SK-N-SH treated with all-trans-retinoic acid at 6 μM for 48 hours (cell line): ENCODE measurements around the gene CFAP65.

Experiments used
- ATAC-seq: fragments of 200-7000 bp; cut with Tn5 transposase; 3 replicates; pipeline ENCODE4 v1.9.1; 2020; ENCODE audit warnings: mild to moderate bottlenecking, moderate library complexity
- ARNTL ChIP-seq: fragments of 450-650 bp; formaldehyde crosslinking; IDR thresholded peaks from 2 replicates; pipeline ENCODE4 v1.5.0; 2020; ENCODE audit warnings: low read depth, mild to moderate bottlenecking, moderate library complexity, borderline replicate concordance
- BACH2 ChIP-seq: fragments of 250-450 bp; sonication (Bioruptor Pico); IDR thresholded peaks from 2 replicates; pipeline ENCODE4 v1.9.0; 2021; ENCODE audit warnings: mild to moderate bottlenecking, borderline replicate concordance
- CSDC2 ChIP-seq: fragments of 250-450 bp; sonication (Bioruptor Pico); IDR thresholded peaks from 2 replicates; pipeline ENCODE4 v1.5.0; 2020; ENCODE audit warnings: mild to moderate bottlenecking, moderate library complexity
- CSRNP3 ChIP-seq: fragments of 250-450 bp; sonication (Bioruptor Pico); IDR thresholded peaks from 2 replicates; pipeline ENCODE4 v1.5.1; 2021; ENCODE audit warnings: mild to moderate bottlenecking, moderate library complexity
- ESRRG ChIP-seq: fragments of 250-450 bp; sonication (Bioruptor Pico); IDR thresholded peaks from 2 replicates; pipeline ENCODE4 v1.6.1; 2021; ENCODE audit warnings: mild to moderate bottlenecking
- GLIS3 ChIP-seq: fragments of 250-450 bp; sonication (Bioruptor Pico); IDR thresholded peaks from 2 replicates; pipeline ENCODE4 v1.5.0; 2020; ENCODE audit warnings: mild to moderate bottlenecking, moderate library complexity
- OSR1 ChIP-seq: fragments of 250-450 bp; sonication (Bioruptor Pico); IDR thresholded peaks from 2 replicates; pipeline ENCODE4 v1.8.0; 2022; ENCODE audit warnings: moderate library complexity, mild to moderate bottlenecking, inconsistent platforms
- PATZ1 ChIP-seq: fragments of 250-450 bp; sonication (Bioruptor Pico); IDR thresholded peaks from 2 replicates; pipeline ENCODE4 v1.8.0; 2020; ENCODE audit warnings: mild to moderate bottlenecking, moderate library complexity, borderline replicate concordance
- POU6F1 ChIP-seq: fragments of 250-450 bp; sonication (Bioruptor Pico); IDR thresholded peaks from 2 replicates; pipeline ENCODE4 v1.8.0; 2021; ENCODE audit warnings: low read depth, mild to moderate bottlenecking, moderate library complexity, borderline replicate concordance
- PPARA ChIP-seq: fragments of 250-450 bp; sonication (Bioruptor Pico); IDR thresholded peaks from 2 replicates; pipeline ENCODE4 v1.5.0; 2020; ENCODE audit warnings: mild to moderate bottlenecking, borderline replicate concordance
- SNAI2 ChIP-seq: fragments of 250-450 bp; sonication (Bioruptor Pico); IDR thresholded peaks from 2 replicates; pipeline ENCODE4 v1.5.0; 2020; ENCODE audit warnings: mild to moderate bottlenecking, moderate library complexity
- TCF4 ChIP-seq: fragments of 250-450 bp; sonication (Bioruptor Pico); IDR thresholded peaks from 2 replicates; pipeline ENCODE4 v1.8.0; 2021; ENCODE audit warnings: mild to moderate bottlenecking, moderate library complexity, borderline replicate concordance
- TSHZ2 ChIP-seq: fragments of 250-450 bp; sonication (Bioruptor Pico); IDR thresholded peaks from 2 replicates; pipeline ENCODE4 v1.5.0; 2020; ENCODE audit warnings: mild to moderate bottlenecking, moderate library complexity
- ZC3H10 ChIP-seq: fragments of 250-450 bp; sonication (Bioruptor Pico); IDR thresholded peaks from 2 replicates; pipeline ENCODE4 v1.5.1; 2021; ENCODE audit warnings: mild to moderate bottlenecking, moderate library complexity
- ZFP3 ChIP-seq: fragments of 250-450 bp; sonication (Bioruptor Pico); IDR thresholded peaks from 2 replicates; pipeline ENCODE4 v1.5.0; 2020; ENCODE audit warnings: mild to moderate bottlenecking, moderate library complexity
- ZFP30 ChIP-seq: fragments of 450-650 bp; formaldehyde crosslinking; IDR thresholded peaks from 2 replicates; pipeline ENCODE4 v1.5.0; 2022; ENCODE audit warnings: mild to moderate bottlenecking, moderate library complexity
- ZNF565 ChIP-seq: fragments of 450-650 bp; formaldehyde crosslinking; conservative IDR thresholded peaks from 2 replicates; pipeline ENCODE4 v1.5.0; 2020; ENCODE audit warnings: low read depth, mild to moderate bottlenecking, moderate library complexity
- ZNF70 ChIP-seq: fragments of 450-650 bp; formaldehyde crosslinking; IDR thresholded peaks from 2 replicates; pipeline ENCODE4 v1.5.0; 2020; ENCODE audit warnings: mild to moderate bottlenecking, moderate library complexity
- ZNF8 ChIP-seq: fragments of 450-650 bp; formaldehyde crosslinking; IDR thresholded peaks from 2 replicates; pipeline ENCODE4 v1.5.0; 2020; ENCODE audit warnings: mild to moderate bottlenecking, moderate library complexity
- TF ChIP-seq, protein P1 (sequence below): fragments of 250-450 bp; sonication (Bioruptor Pico); IDR thresholded peaks from 2 replicates; pipeline ENCODE4 v1.5.1; 2020; ENCODE audit warnings: low read depth, mild to moderate bottlenecking, moderate library complexity

CFAP65 gene

DNA sequence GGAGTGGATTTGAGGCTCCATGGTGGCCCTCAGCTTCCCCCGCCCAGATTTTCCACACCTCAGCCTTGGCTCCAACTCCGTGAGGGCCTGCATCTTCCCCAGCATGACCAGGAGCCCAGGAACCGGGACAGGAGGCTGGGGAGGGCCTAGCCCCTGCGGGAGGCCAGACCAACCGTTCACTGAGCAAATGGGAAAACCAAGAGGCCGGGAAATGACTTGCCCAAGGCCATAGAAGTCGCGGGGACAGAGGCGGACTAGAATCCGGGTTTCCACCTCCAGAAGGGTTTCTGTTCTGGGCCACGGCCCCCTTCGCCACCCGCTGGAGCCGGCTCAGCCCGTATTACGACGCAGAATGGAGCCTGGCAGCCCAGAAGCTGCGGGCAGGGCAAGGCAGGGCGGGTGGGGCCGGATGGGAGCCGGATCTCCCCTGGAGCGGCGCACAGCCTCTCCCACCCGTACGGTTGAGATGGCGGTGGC is 40.2 kb downstream of the CFAP65 start:
- TF ChIP-seq BACH2 (no peak), ZC3H10 (CRISPR knock-in tag) (no peak), ZNF8 (CRISPR knock-in tag) (no peak), ZNF70 (CRISPR knock-in tag) (no peak), CSDC2 (CRISPR knock-in tag) (no peak), PATZ1 (CRISPR knock-in tag) (no peak), ARNTL (no peak), GLIS3 (CRISPR knock-in tag) (no peak), SNAI2 (CRISPR knock-in tag) (no peak), TCF4 (CRISPR knock-in tag) (no peak), CSRNP3 (CRISPR knock-in tag) (no peak), TSHZ2 (CRISPR knock-in tag) (no peak)
- TF ChIP-seq, protein P1, sequence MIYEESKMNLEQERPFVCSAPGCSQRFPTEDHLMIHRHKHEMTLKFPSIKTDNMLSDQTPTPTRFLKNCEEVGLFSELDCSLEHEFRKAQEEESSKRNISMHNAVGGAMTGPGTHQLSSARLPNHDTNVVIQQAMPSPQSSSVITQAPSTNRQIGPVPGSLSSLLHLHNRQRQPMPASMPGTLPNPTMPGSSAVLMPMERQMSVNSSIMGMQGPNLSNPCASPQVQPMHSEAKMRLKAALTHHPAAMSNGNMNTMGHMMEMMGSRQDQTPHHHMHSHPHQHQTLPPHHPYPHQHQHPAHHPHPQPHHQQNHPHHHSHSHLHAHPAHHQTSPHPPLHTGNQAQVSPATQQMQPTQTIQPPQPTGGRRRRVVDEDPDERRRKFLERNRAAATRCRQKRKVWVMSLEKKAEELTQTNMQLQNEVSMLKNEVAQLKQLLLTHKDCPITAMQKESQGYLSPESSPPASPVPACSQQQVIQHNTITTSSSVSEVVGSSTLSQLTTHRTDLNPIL (CRISPR knock-in tag): no peak
- no peak for ATAC-seq

GRCh38 chr2:219000569-219000960 is 40.8 kb downstream of the CFAP65 start:
- TF ChIP-seq ESRRG (CRISPR knock-in tag): no peak
- TF ChIP-seq OSR1 (CRISPR knock-in tag): no peak
- TF ChIP-seq SNAI2 (CRISPR knock-in tag): no peak
- TF ChIP-seq POU6F1 (CRISPR knock-in tag): no peak
- TF ChIP-seq CSDC2 (CRISPR knock-in tag): no peak
- no peak for TF ChIP-seq ZNF565 (CRISPR knock-in tag)
- TF ChIP-seq, protein P1 (CRISPR knock-in tag): no peak
- no peak for TF ChIP-seq ZFP30 (CRISPR knock-in tag)
- no peak for TF ChIP-seq ZNF70 (CRISPR knock-in tag)
- no peak for TF ChIP-seq PPARA (CRISPR knock-in tag)
- TF ChIP-seq BACH2: no peak
- no peak for TF ChIP-seq ZFP3 (CRISPR knock-in tag)
- no peak for TF ChIP-seq ARNTL
- no peak for ATAC-seq
